ENCODE results near the gene FBXL14. TPM values are rescaled to one million over a fixed set of nuclear protein-coding genes. Genes with fewer than 3 reads are reported as not detected.
A peak's percentile ranks its signal among the peaks of the same experiment; 100 is the strongest.

Gene FBXL14
- total and polyA plus RNA-seq, 2 experiments from 2014 or later = 8.6 to 11.7 TPM

- H3K9me3 ChIP-seq (ENCODE audit: low read depth) = no peaks in the 10 kb centered on the region
- peaks cover 13% of the 10 kb centered on the region for H3K27me3 ChIP-seq
- WGBS (ENCODE audit: low lambda C conversion rate, missing lambda C conversion rate) = 94% methylated on average over 8 of the region's 8 CpGs
- no peak for TF ChIP-seq EZH2phosphoT487 (IDR thresholded peaks at IDR 0.05; ENCODE audit: low read depth, severe bottlenecking, unreplicated experiment)
- TF ChIP-seq EZH2 (IDR thresholded peaks at IDR 0.05; ENCODE audit: borderline replicate concordance) = no peak
- TF ChIP-seq CTCF (IDR thresholded peaks at IDR 0.05; ENCODE audit: poor library complexity) = no peak
- no peaks in the 10 kb centered on the region for H3K9me2 ChIP-seq (replicated peaks; ENCODE audit: insufficient read depth)
- H3K4me3 ChIP-seq = no peak overlapping the region
- peaks cover 11% of the 10 kb centered on the region for H3K4me1 ChIP-seq (ENCODE audit: insufficient read depth)
- no peak overlapping the region for H3K27ac ChIP-seq
- DNase-seq (ENCODE audit: low spot score) = no peak
- H3K36me3 ChIP-seq (replicated peaks; ENCODE audit: insufficient read depth, low read depth) = no peaks in the 10 kb centered on the region
- no peaks in the 10 kb centered on the region for H3K79me2 ChIP-seq
- no peak overlapping the region for H3K4me2 ChIP-seq
- H4K20me1 ChIP-seq (ENCODE audit: insufficient read depth, poor library complexity, severe bottlenecking) = no peaks in the 10 kb centered on the region
- H2AFZ ChIP-seq = no peak overlapping the region
These were observed 71.3 kb downstream of the FBXL14 start for GRCh38 chr12:1523046-1523445.

- H2AFZ ChIP-seq = no peak overlapping the region
- peak overlapping the region; percentile 59 for H3K4me2 ChIP-seq
- no peak overlapping the region for H3K27ac ChIP-seq
- 62% methylated on average over 5 of the region's 5 CpGs for WGBS (ENCODE audit: low lambda C conversion rate, missing lambda C conversion rate)
- H3K27me3 ChIP-seq = no peaks in the 10 kb centered on the region
- no peaks in the 10 kb centered on the region for H3K36me3 ChIP-seq (replicated peaks; ENCODE audit: insufficient read depth, low read depth)
- TF ChIP-seq EZH2 (IDR thresholded peaks at IDR 0.05; ENCODE audit: borderline replicate concordance) (no peak), EZH2phosphoT487 (IDR thresholded peaks at IDR 0.05; ENCODE audit: low read depth, severe bottlenecking, unreplicated experiment) (no peak), CTCF (IDR thresholded peaks at IDR 0.05; ENCODE audit: poor library complexity) (no peak)
- H3K9me2 ChIP-seq (replicated peaks; ENCODE audit: insufficient read depth) = no peaks in the 10 kb centered on the region
- no peak for DNase-seq (ENCODE audit: low spot score)
- no peak overlapping the region for H3K4me3 ChIP-seq
- H3K4me1 ChIP-seq (ENCODE audit: insufficient read depth) = peaks cover 11% of the 10 kb centered on the region
- H3K9me3 ChIP-seq (ENCODE audit: low read depth) = no peaks in the 10 kb centered on the region
- no peaks in the 10 kb centered on the region for H4K20me1 ChIP-seq (ENCODE audit: insufficient read depth, poor library complexity, severe bottlenecking)
- no peaks in the 10 kb centered on the region for H3K79me2 ChIP-seq
These were observed 74.7 kb downstream of the FBXL14 start for GRCh38 chr12:1519642-1520041.

GRCh38 chr12:1518591-1519516 lies 75.5 kb downstream of the FBXL14 start:
- Histone ChIP-seq H3K4me1 (ENCODE audit: insufficient read depth) (peaks cover 11% of the 10 kb centered on the region), H3K79me2 (no peaks in the 10 kb centered on the region), H3K27ac (no peak overlapping the region), H3K36me3 (replicated peaks; ENCODE audit: insufficient read depth, low read depth) (no peaks in the 10 kb centered on the region), H3K4me2 (peak overlapping the region; percentile 59), H3K9me2 (replicated peaks; ENCODE audit: insufficient read depth) (no peaks in the 10 kb centered on the region), H2AFZ (no peak overlapping the region), H3K27me3 (no peaks in the 10 kb centered on the region), H4K20me1 (ENCODE audit: insufficient read depth, poor library complexity, severe bottlenecking) (no peaks in the 10 kb centered on the region), H3K4me3 (no peak overlapping the region), H3K9me3 (ENCODE audit: low read depth) (no peaks in the 10 kb centered on the region)
- WGBS (ENCODE audit: low lambda C conversion rate, missing lambda C conversion rate) = 38% methylated on average over 19 of the region's 29 CpGs
- TF ChIP-seq CTCF (IDR thresholded peaks at IDR 0.05; ENCODE audit: poor library complexity) (no peak), EZH2 (IDR thresholded peaks at IDR 0.05; ENCODE audit: borderline replicate concordance) (no peak), EZH2phosphoT487 (IDR thresholded peaks at IDR 0.05; ENCODE audit: low read depth, severe bottlenecking, unreplicated experiment) (no peak)
- DNase-seq (ENCODE audit: low spot score) = peak; percentile 40

Measured in hepatocyte (in vitro differentiated cells).